Dermis microvascular lymphatic vessel endothelial cell (primary cell): ENCODE measurements around the gene LRFN4. TPM values are rescaled to one million over a fixed set of nuclear protein-coding genes. Genes with fewer than 3 reads are reported as not detected.

Experiments used
- DNase-seq, 2 donors: peaks; one replicate each; pipeline versions ENCODE4 v3.0.0 to v3.0.0-alpha.2; 2010; ENCODE audit warnings: low read depth in 2 of 2
- total RNA-seq: library from RNA; depleted of rRNA; stranded (reverse); fragments of >200 nt; gene quantifications from 2 replicates; pipeline ENCODE4 v1.2.1, GENCODE V29; 2014

Gene LRFN4
- total RNA-seq, 1 donor from 2014 or later = 17.1 TPM

GRCh38 chr11:66845143-66845875 is 11.6 kb upstream of the LRFN4 start:
- DNase-seq = no peak

- DNase-seq = no peak
These were observed 11.0 kb upstream of the LRFN4 start for GRCh38 chr11:66845876-66846212.

GRCh38 chr11:66846671-66847091 is 10.2 kb upstream of the LRFN4 start:
- peak in 1 of 2 donors; percentile 54 for DNase-seq

- no peak for DNase-seq
These were observed 9.2 kb upstream of the LRFN4 start for GRCh38 chr11:66847461-66848232.

- DNase-seq = no peak
These were observed 8.0 kb upstream of the LRFN4 start for GRCh38 chr11:66848671-66849500.

- no peak for DNase-seq
These were observed 7.2 kb upstream of the LRFN4 start for GRCh38 chr11:66849501-66850234.

- no peak for DNase-seq
These were observed 6.7 kb upstream of the LRFN4 start for GRCh38 chr11:66850235-66850587.

- no peak for DNase-seq
These were observed 6.2 kb upstream of the LRFN4 start for GRCh38 chr11:66850588-66851238.

GRCh38 chr11:66851239-66851596 is 5.6 kb upstream of the LRFN4 start:
- no peak for DNase-seq

- DNase-seq = peak in 1 of 2 donors; percentile 45
These were observed 5.0 kb upstream of the LRFN4 start for GRCh38 chr11:66851698-66852465.

- no peak for DNase-seq
These were observed 4.2 kb upstream of the LRFN4 start for GRCh38 chr11:66852466-66853241.

- DNase-seq = no peak
These were observed 3.3 kb upstream of the LRFN4 start for GRCh38 chr11:66853242-66854229.

- no peak for DNase-seq
These were observed 2.6 kb upstream of the LRFN4 start for GRCh38 chr11:66854231-66854661.

- no peak for DNase-seq
These were observed 2.1 kb upstream of the LRFN4 start for GRCh38 chr11:66854729-66855211.

- DNase-seq = peak; percentile 75 to 92
These were observed 1.0 kb upstream of the LRFN4 start for GRCh38 chr11:66855574-66856495.

GRCh38 chr11:66857234-66857926 is 516 bp downstream of the LRFN4 start:
- no peak for DNase-seq

GRCh38 chr11:66857927-66858185 is 992 bp downstream of the LRFN4 start:
- no peak for DNase-seq
